DND-41 (cell line): ENCODE data around the gene FHIT.

Experiments used
- CTCF ChIP-seq: IDR thresholded peaks from 2 replicates; pipeline ENCODE4 v1.5.1; 2012; ENCODE audit warnings: borderline replicate concordance, low read length, moderate library complexity, mild to moderate bottlenecking; ENCODE audit not compliant: poor library complexity, severe bottlenecking; ENCODE audit errors: extremely low read depth
- EZH2 ChIP-seq: IDR thresholded peaks from 3 replicates; pipeline ENCODE4 v1.6.1; 2012; ENCODE audit warnings: borderline replicate concordance, low read depth, mild to moderate bottlenecking, moderate library complexity, low read length, inconsistent platforms; ENCODE audit not compliant: severe bottlenecking

GRCh38 chr3:60107275-60107674, 1144.0 kb downstream of the FHIT start:
- TF ChIP-seq EZH2 = no peak
- TF ChIP-seq CTCF = no peak
